ENCODE measurements around the gene ANKRD62. TPM values are rescaled to one million over a fixed set of nuclear protein-coding genes. Genes with fewer than 3 reads are reported as not detected.

Gene ANKRD62
- polyA plus RNA-seq (2013, experiment 1 of 2; ENCODE audit: insufficient read length): not detected
- polyA plus RNA-seq (2013, experiment 2 of 2; ENCODE audit: insufficient read length): not detected

DNA sequence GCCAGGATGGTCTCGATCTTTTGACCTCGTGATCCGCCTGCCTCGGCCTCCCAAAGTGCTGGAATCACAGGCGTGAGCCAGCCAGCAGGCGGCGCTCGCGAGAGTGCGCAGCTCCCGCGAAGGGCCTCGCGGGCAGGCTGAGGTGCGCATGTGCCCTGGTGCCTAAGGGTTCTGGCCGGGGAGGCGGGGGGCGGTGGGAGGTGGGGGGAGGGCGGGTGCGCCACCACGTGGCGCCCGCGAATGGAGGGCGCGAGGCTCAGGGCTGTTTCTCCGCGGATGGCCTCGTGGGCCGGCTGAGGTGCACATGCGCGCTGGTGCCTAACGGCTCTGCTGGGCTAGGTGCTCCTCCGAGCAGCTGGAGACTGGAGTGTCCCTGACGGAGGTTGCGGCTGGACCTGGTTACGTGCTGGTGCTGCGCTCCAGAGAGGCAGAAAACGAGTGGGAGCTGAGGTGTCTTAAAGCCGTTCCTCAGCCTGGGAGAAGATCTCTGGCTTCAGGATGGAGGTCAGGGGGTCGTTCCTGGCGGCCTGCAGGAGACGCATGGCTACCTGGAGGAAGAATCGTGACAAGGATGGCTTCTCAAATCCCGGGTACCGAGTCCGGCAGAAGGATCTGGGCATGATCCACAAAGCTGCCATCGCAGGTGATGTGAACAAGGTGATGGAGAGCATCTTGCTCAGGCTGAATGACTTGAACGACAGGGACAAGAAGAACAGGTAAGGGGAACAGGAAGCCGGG, at the start of gene ANKRD62:
Gene ANKRD62, plus strand, starts transcription at position 324 of the 738 bp plus-strand sequence. Its CDS starts 175 bp downstream, at position 499.
- DNase-seq: no peak

DNA sequence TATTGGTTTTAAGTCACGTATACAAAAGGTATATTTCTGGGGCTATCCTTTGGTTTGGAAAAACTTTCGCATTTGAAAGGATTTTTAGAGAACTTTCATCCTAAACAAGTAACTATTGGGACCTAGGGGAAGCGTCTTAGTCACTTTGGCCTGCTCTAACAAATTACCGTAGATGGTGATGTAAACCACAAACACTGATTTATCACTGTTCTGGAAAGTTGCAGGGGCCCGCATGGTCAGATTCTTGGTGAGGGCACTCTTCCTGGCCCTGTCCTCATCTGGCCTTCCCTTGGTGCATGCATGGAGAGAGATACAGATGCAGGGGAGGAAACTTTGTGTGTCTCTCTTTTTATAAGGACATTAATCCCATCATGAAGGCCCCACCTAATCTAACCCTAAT, 49.1 kb upstream of the ANKRD62 start:
- no peak for DNase-seq

DNA sequence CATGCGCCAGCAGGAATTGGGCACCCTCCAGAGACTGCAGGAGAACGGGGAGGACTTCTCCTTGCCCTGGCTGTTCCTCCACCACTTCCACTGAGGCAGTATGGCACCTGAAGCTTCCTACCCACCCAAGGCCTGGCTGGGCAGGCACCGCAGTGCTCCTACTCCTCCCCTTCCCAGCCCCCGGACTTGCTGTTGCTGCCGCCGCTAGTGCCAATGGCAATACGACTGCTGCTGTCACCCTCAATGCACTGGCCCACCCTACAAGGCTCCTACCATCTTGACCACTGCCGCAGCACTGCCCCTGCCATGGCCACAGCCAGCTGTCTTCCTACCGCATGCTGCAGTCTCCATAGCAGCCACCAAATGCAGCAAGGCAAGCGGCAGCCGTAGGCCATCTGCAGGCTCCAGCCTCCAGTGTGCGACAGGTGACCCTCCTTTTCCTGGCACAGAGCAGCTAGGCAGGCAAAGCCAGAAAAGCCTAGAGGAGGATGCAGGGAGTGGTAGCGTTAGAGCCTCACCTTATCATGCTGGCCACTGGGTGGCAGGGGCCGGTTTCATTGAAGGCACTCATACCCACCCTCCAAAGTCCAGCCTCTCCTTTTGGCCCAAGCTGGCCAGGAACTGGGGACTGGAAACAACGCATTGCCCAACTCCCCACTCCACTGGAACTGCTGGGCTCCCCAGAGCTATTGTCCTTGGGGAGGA, 47.4 kb upstream of the ANKRD62 start:
- no peak for DNase-seq

DNA sequence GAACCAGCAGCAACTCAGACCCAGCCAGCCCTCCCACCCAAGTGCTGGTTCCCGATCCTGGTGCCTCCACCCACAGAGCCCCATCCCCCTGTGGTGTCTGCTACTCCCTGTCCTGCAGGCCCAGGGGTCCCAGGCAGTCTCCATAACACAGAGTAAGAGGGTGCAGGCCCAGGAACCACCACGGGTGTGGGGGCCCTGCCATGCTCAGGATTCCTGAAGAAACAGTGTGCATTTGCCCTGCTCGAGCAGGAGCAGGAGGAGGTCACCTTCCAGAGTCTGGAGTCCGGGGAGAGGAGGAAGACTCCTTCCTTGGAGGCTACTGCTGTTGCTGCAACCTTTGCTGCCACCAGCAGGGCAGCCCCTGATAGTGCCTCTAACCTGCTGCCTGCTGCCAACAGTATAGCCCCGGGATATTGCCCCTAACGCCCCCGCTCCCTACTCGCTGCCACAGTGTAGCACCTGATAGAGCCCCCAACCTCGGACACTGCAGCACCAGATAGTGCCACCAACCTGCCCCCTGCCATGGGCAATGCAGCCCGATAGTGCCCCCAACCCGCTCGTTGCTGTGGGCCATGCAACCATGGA, 46.8 kb upstream of the ANKRD62 start:
- DNase-seq: no peak

DNA sequence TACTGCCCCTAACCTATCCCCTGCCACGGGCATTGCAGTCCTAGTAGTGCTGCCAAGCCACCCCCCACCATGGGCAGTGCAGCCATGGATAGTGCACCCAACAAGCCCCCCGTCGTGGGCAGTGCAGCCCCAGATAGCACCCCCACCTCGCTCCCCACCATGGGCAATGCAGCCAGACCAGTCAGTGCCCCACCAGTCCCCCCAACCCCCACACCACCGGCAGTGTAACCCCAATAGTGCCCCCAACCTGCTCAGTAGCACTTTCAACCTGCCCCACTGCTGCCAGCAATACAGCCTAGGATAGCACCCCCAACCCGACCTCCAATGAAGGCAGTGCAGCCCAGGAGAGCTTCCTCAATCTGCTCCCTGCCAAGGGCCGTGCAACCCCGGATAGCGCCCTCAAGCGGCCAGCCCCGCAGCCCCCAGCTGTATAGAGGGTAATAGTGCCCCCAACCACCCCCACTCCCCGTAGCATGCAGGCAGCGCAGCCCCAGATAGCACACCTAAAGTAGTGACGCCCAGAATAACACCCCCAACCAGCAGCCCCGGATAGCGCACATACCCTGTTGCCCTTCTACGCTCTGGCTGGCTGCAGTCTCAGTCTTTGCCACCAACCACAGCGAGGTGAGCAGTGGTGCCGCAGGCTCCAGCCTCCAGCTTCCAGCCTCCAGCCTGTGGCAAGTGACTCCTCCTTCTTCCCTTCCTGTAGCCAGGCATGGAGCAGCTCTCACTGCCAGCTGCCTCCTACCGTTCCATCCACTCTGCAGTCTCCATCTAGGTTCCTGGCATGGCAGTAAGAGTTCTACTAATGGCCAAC, 45.4 kb upstream of the ANKRD62 start:
- DNase-seq: no peak

DNA sequence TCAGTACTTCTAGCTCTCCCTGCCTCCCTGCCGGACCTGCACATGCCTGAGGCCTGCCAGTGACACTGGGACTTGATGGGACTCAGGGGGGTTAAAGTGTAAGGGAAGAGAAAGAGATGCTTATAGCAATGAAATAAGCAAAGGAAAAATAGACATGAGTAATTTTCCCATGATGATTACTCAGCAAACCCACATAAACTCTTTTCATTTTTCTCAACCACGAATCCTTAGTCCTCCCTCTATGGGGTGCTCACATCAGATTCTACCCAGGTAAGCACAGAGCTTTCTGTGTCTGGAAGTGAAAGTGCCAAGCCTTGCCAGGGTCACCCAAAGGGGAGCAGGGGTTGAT, 44.8 kb upstream of the ANKRD62 start:
- peak; percentile 72 for DNase-seq

DNA sequence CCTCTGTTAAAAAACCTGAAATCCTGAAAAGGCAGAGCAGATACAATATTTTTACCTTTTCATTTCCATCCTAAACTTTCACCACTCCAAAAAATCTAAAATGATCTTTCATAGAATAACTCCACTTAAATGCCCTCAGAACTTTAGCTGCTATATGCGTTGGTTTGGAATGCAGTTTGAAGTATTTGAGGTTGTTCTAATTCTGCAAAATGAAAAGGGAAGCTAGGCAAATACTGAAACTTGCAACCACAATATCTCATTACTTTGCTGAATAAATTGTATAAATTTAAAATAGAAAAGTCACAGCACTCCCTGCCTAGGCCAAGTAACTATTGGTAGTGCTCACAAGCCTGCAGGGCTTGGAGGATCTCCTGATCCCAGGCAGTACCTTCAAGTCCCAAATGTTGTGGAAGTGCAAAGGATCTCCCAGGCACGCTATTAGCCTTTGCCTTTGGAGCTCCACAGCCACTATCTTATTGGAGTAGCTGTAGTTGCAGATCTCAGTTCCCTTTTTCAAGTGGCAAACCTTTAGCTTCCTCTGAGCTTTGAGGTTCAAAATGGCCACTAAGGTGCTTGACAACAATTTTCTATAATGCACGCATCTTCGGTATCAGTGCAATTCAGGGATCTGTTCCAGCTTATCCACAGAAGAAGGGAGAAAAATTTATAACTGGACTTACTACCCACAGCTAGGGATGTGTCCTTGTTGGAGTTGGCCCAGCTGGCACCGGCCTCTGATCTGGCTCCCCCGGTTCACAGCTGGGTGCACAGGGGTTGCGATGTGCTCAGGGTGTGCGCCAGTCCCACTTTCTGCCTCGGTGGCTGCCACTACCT, 43.4 kb upstream of the ANKRD62 start:
- DNase-seq: peak; percentile 37

DNA sequence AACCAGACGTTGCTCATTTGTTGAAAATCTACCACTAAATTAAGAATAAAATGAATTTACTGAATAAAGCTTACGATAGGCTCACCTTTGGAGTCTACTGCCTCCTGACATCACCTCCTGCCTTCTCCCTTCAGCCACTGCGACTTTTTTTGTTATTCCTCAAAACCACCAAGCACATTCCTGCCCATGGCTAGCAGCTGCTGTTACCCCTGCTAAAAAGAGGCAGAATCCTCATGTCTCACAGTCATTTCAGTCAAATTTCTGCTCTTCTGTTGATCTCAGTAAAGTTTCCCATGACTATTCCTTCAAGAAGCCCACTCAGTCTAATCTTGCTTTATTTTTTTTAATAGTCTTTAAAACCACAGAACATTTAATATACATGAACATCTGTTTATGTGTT, 40.8 kb upstream of the ANKRD62 start:
- no peak for DNase-seq

DNA sequence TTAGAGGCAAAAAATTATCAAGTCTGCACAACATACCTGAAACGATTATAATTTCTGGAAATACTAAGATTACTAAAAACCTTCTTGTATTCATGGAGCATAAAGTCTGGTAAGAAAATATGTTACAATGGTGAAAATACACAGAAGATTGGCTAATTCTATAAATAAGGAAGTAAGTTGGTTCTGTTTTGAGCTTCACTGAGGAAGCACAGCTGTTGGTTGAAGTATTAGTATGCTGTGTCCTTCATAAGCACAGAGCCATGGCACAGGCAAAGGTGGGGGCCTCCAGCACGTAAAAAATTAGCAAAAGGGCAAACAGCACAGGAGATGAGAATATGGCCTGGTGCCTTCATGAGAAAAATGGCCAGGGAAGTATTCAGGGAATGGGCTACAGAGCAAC, 40.4 kb upstream of the ANKRD62 start:
- no peak for DNase-seq

DNA sequence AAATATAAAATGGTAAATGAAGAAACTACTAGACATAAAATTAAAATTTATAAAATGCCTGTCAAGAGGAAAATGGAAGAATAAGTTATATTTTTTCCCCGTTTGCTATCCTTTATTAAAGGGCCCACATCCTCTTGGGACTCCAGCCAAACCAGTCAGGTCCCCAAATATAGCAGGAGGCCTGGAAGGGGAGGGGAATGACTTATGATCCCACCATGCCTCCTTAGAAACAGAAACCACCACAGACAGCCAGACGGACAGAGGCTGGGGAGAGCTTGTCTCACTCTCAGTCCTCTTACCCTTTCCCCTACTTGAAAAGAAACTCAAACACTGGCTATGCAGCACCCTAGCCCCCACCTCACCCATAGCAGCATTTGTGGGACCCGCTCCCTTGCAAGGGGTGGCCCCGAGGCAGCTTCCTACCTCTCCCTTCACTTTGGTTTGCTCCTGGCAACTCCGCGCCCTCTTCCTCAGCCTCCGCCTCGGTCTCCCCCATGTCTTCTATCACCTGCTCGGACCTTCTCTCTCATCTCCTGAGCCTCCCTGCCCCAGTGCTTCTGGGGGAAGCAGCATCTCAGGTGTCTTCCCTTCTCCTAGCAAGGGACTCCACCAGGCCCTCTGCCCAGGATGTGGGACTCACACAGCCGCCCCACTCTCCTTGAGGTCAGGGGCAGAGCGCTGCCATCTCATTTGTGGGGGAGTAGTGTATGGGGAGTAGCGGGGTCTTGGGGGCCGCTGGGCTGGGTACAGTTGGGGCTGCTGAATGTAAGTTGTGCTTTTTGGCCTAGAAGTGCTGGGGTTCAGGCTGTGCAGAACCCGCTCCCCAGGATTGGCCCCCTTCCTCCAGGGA, 37.4 kb upstream of the ANKRD62 start:
- no peak for DNase-seq

DNA sequence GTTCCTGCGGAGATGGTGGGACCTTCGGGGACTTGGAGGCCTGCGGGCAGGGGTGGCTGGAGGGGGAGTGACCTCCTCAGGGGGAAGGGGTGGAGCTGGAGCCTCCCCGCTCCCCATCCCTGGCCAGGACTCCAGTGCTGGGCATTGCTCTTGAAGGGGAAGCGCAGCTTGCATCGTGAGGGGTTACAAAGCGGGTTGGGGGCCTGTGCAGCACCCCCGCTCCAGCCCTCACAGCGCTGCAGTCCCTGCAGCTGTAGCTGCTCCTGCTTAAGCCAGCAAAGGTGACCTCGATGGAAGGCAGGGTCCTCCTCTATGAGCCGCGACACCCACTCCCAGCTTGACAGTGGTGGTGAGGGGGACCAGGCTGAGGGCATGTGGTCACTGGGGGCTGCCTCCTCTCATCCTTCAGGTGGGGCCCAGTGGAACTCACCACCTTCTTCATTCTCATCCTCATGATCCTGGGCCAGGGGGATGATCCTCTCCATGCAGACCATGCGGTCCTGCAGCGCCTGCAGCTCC, 36.7 kb upstream of the ANKRD62 start:
- no peak for DNase-seq

DNA sequence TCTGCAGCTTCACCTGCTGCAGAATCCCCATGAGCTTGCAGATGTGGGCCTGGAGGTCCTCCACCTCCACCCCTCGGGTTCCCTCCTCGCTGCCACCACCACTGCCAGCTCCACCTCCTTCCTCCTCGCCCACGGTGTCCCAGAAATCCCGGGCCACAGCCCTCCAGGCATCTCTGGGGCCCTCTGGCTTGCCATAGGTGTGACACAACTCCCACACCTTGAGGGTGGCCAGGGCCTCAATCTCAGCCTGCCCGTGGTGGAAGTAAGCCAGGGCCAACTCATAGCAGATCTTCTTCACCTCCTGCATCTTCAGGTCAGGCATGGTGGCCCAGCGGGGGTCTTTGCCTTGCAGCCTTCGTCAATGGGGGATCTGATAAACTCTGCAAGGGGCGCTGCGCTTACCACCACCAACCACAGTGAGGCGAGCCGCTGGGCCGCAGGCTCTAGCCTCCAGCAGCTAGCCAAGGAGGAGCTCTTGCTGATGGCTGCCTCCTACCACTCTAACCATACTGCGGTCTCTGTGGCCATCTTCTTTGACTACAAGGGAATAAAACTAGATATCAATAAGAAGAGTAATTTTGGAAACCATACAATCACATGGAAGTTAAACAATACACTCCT, 36.1 kb upstream of the ANKRD62 start:
- no peak for DNase-seq

DNA sequence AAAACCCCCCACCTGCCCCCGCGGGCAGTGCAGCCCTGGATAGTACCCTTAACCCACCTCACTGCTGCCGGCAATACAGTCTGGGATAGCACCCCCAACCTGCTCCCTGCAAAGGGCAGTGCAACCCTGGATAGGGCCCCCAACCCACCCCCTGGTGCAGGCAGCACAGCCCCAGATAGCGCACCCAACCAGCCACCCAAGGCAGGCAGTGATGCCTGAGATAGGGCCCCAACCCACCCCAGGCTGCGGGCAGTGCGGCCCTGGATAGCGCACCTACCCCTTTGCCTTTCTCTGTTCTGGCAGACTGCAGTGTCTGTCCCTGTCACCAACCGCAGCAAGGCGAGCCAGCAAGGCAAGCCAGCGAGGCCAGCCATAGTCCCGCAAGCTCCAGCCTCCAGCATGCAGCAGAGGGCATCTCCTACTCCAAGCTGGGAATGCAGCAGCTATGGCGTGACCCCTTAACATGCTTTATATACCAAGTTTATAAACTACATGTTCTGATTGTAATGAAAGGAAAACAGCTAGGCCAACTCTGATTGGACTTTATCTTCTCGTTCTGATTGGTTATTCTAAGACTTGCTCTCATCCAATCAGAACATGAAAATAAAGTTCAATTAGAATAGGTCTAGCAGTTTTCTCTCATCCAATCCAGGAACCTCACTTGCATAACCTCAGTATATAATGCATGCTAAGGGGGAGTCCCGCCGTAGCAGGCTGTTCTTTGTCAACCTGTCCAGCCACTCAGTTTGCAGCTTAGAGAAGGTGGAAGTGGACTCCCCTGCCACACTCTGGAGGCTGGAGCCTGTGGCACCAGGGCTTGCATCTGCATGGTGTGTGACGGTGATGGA, 34.1 kb upstream of the ANKRD62 start:
- no peak for DNase-seq

DNA sequence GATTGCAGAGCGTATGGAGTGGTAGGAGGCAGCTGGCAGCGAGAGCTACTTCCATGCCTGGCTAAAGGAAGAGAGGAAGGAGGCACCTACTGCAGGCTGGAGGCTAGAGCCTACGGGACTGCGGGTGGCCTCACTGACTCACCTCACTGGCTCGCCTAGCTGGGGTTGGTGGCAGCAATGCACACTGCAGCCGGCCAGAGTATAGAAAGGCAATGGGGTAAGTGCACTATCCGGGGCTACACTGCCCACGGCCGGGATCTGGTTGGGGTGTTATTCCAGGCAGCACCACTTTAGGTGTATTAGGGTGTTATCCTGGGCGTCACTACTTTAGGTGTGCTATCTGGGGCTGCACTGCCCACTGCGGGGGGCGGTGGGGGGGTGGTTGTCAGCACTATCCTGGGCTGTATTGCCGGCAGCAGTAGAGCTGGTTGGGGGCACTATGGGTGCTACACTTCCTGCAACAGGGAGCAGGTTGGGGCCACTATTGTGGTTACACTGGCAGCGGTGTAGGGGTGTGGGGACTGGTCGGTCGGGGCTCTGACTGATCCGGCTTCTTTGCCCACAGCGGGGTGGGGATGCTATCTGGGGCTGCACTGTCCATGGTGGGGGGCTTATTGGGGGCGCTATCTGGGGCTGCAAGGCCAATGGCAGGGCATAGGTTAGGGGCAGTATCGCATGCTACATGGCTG, 33.3 kb upstream of the ANKRD62 start:
- no peak for DNase-seq

DNA sequence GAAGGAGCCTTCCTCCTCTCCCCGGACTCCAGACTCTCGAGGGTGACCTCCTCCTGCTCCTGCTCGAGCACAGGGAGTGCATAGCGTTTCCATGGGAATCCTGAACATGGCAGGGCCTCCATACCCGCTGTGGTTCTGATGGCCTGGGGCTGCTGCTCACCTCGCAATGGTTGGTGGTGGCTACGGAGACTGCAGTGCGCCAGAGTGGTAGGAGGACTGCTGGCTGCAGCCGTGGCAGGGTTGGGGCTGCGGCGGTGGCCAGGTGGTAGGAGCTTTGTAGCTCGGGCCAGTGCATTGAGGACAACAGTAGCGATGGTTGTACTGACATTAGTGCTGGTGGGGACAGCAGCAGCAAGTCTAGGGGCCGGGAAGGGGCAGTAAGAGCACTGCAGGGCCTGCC, 32.0 kb upstream of the ANKRD62 start:
- DNase-seq: no peak

DNA sequence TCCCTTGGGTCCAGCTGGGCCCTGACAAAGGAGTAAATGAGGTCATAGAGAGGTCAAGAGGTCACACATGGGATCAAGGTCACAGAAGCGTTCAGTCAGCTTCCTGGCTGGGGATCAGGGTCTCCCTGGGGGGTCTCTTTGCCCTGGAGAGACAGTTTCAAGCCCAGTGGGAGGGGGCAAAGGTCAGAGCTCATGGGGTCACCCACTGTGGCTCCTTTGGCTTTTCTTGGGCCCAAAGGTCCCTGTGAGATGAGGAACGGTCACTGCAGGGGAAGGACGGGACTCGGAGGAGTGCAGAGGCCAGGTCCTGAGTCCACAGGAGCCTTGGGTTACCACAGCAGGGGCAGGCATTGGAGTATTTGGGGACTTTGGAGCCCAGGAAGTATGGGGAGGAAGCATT, 30.7 kb upstream of the ANKRD62 start:
- no peak for DNase-seq

DNA sequence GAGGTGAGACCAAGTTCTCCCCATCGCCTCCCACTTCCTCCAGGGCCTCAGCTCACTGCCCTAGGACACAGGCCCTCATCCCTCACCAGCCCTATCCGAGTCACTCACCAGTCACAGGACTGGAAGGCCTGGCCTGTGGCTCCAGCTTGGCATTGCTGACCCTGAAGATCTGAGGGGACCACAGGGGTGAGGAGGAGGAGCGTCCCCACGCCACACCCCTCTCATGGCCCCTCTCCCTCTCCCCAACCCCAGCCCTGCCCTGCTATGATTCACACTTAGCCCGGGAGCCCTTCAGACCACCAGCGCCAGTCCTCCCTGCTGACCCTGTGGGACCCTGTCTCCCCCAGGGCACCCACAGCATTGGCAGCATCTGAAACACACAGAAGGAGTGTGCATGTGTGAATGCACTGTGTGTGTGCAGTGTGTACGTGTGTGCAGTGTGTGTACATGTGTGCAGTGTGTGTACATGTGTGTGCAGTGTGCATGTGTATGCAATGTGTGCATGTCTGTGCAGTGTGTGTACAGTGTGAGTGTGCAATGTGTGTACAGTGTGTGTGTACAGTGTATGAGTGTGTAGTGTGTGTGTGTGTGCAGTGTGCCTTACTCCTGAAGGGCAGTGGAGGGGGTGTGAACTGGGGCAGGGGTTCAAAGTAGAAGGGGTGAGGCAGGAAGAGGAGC, 29.4 kb upstream of the ANKRD62 start:
- no peak for DNase-seq

DNA sequence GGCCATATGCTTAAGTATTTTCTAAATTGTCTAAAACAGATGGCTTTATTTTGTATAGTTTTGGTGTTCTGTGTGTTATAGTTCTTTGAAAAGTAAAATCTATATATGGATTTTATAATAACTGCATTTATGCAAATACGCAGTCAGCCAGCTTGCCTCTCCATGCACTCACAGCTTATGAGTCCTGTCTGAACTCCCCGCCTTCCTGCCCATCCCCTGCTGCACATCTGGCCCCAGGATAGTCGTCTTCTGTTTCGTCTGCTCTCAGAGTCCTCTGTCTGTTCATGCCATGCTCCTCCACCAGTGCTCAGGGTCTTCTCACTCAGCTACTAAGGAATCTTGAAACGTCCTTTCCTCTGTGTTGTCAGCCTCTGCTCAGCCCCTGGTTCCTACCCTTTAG, 28.2 kb upstream of the ANKRD62 start:
- DNase-seq: no peak

All from fibroblast of skin of scalp (primary cell).